Naive thymus-derived CD4-positive, alpha-beta T cell (primary cell): Measurements from ENCODE around the gene GHRHR. TPM values are rescaled to one million over a fixed set of nuclear protein-coding genes. Genes with fewer than 3 reads are reported as not detected.

Source experiments
- ATAC-seq: fragments of 150-1000 bp; cut with Tn5 transposase; 2 replicates; pipeline ENCODE4 v1.10.0; 2021; ENCODE audit warnings: mild to moderate bottlenecking, moderate library complexity
- CTCF ChIA-PET: fragments of 350-600 bp; sonication (Branson Sonifier 250); formaldehyde crosslinking; loops from one replicate; lab custom pipeline; 2021; ENCODE audit warnings: antibody characterized with exemption; lab: Charles Lee
- POLR2A ChIA-PET: fragments of 350-600 bp; sonication (Branson Sonifier 250); formaldehyde crosslinking; loops from one replicate; lab custom pipeline; 2021; ENCODE audit warnings: antibody characterized with exemption, inconsistent platforms; lab: Charles Lee
- DNase-seq, 9 donors: peaks; one replicate each; pipeline versions ENCODE4 v3.0.0 to v3.0.0-alpha.2; 2020 to 2022; ENCODE audit warnings: mixed read lengths in 1 of 9
- H3K27ac ChIP-seq: one replicate; pipeline ENCODE4 v1.7.0; 2013; ENCODE audit warnings: mild to moderate bottlenecking, low read depth, low read length, moderate library complexity
- H3K27me3 ChIP-seq, 2 donors: one replicate each; pipeline ENCODE4 v1.7.0; 2013; ENCODE audit warnings: low read length in 2 of 2, mild to moderate bottlenecking in 2 of 2, moderate library complexity in 2 of 2; ENCODE audit not compliant: control insufficient read depth in 2 of 2, insufficient read depth in 2 of 2
- H3K36me3 ChIP-seq, 3 experiments: 1 replicate in 2 of 3; 2 replicates in 1 of 3; pipeline ENCODE4 v1.7.0; 2013; ENCODE audit warnings: low read length in 3 of 3, mild to moderate bottlenecking in 3 of 3, moderate library complexity in 1 of 3; ENCODE audit not compliant: insufficient read depth in 3 of 3, control insufficient read depth in 2 of 3
- H3K4me1 ChIP-seq, 2 donors: one replicate each; pipeline ENCODE4 v1.7.0; 2013; ENCODE audit warnings: low read length in 2 of 2, mild to moderate bottlenecking in 2 of 2, moderate library complexity in 1 of 2; ENCODE audit not compliant: control insufficient read depth in 2 of 2, insufficient read depth in 2 of 2
- H3K4me3 ChIP-seq: 2 replicates; pipeline ENCODE4 v1.7.0; 2013; ENCODE audit warnings: mild to moderate bottlenecking, low read length
- H3K9me3 ChIP-seq, 3 experiments: 1 replicate in 2 of 3; 2 replicates in 1 of 3; pipeline ENCODE4 v1.7.0; 2013; ENCODE audit warnings: low read length in 3 of 3; ENCODE audit not compliant: control insufficient read depth in 2 of 3
- H3K27ac Mint-ChIP-seq, 9 donors: one replicate each; pipeline ENCODE4 v1.8.0; 2020 to 2022; ENCODE audit warnings: mixed read lengths in 9 of 9, mild to moderate bottlenecking in 8 of 9, moderate library complexity in 5 of 9, inconsistent platforms in 2 of 9
- H3K27me3 Mint-ChIP-seq, 5 donors: one replicate each; pipeline ENCODE4 v1.8.0; 2021 to 2022; ENCODE audit warnings: mixed read lengths in 5 of 5, mild to moderate bottlenecking in 1 of 5
- H3K36me3 Mint-ChIP-seq, 5 donors: one replicate each; pipeline ENCODE4 v1.8.0; 2020 to 2022; ENCODE audit warnings: mixed read lengths in 5 of 5, mild to moderate bottlenecking in 3 of 5, inconsistent platforms in 1 of 5
- H3K4me1 Mint-ChIP-seq, 7 donors: one replicate each; pipeline ENCODE4 v1.8.0; 2020 to 2022; ENCODE audit warnings: mixed read lengths in 7 of 7, mild to moderate bottlenecking in 3 of 7, inconsistent platforms in 1 of 7
- H3K4me3 Mint-ChIP-seq, 10 donors: one replicate each; pipeline ENCODE4 v1.8.0; 2020 to 2022; ENCODE audit warnings: mild to moderate bottlenecking in 10 of 10, mixed read lengths in 10 of 10, moderate library complexity in 6 of 10, inconsistent platforms in 2 of 10
- H3K9me3 Mint-ChIP-seq, 11 donors: one replicate each; pipeline ENCODE4 v1.8.0; 2020 to 2022; ENCODE audit warnings: mixed read lengths in 11 of 11, mild to moderate bottlenecking in 4 of 11, inconsistent platforms in 1 of 11, moderate library complexity in 1 of 11
- intact Hi-C, 2 donors: fragments of 100-400 bp; cut with micrococcal nuclease; formaldehyde crosslinking; loops; one replicate each; pipeline ENCODE4 v1.15.1; 2023
- polyA plus RNA-seq, 2 donors: library from polyadenylated mRNA; unstranded; fragments of 300-500 nt; fragmentation: Illumina TruSeq; gene quantifications; one replicate each; pipeline ENCODE4 v1.2.3, GENCODE V29; 2021
- total RNA-seq, 6 experiments: library from RNA in 5 of 6; stranded (reverse) in 5 of 6; gene quantifications; 1 replicate in 5 of 6; 2 replicates in 1 of 6; pipeline ENCODE4 v1.2.3 and lab custom pipeline; 2021 to 2026

The GHRHR gene
- total and polyA plus RNA-seq, 7 experiments from 2014 or later, result not detected

DNA sequence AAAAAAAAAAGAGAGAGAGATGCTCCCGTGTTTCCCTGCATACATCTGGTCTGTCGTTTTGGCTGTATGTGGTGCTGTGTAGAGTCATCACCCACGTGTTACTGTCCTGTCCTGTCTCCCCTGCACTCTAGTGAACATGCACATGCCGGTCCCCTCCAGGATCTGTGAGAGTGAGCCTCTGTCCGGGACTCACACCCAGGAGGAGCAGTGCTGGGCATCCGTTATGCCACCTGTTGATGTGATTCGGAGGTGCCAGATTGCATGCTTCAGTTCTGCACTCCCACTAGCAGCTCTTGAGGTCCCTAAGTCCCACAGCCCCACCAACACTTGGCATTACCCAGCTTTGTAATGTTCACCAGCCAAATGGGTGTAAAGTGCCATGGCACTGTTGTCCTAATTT lies 16.4 kb downstream of the GHRHR start:
- Mint-ChIP-seq H3K36me3 (no peaks in the 10 kb centered on the region), H3K27me3 (peaks cover 31 to 58% (median 37%) of the 10 kb centered on the region in 5 donors), H3K27ac (no peak overlapping the region), H3K4me1 (peaks cover 0 to 12% (median 11%) of the 10 kb centered on the region in 7 donors), H3K4me3 (no peak overlapping the region), H3K9me3 (no peaks in the 10 kb centered on the region)
- Histone ChIP-seq H3K9me3 (no peaks in the 10 kb centered on the region), H3K36me3 (no peaks in the 10 kb centered on the region), H3K27ac (no peak overlapping the region), H3K4me3 (no peak overlapping the region), H3K27me3 (no peaks in the 10 kb centered on the region), H3K4me1 (no peaks in the 10 kb centered on the region)
- CTCF ChIA-PET, result interaction anchor here (0.6 kb wide), 1 partner anchor 557 kb away, joined by 3 read pairs; no protein-coding TSS in a partner anchor
- intact Hi-C loops, result no loop called here
- ATAC-seq, result no peak
- no peak for DNase-seq
- POLR2A ChIA-PET, result no interaction called here

DNA sequence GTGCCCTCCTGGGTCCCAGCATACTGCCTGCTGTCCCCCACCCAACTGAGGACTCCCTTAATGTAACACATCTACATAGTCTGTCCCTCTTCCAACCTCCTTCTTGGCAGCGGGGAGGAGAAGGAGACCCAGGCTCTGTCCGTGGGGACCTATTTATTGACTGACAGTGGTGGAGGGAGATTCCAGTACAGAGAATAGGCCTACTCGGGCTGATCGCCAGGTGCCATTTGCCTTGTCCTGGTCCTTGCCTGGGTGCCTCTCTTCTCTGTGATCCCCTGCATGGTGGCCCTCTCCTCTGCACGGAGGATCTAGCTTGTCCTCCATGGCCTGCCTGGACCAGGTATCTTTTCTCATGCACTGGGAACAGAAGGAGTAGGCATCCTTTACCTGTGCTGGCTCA lies 17.0 kb downstream of the GHRHR start:
- Mint-ChIP-seq H3K4me3 (no peak overlapping the region), H3K27me3 (peaks cover 34 to 63% (median 38%) of the 10 kb centered on the region in 5 donors), H3K36me3 (no peaks in the 10 kb centered on the region), H3K9me3 (no peaks in the 10 kb centered on the region), H3K4me1 (peaks cover 0 to 12% (median 11%) of the 10 kb centered on the region in 7 donors), H3K27ac (no peak overlapping the region)
- ATAC-seq (no peak), DNase-seq (no peak)
- Histone ChIP-seq H3K27ac (no peak overlapping the region), H3K9me3 (no peaks in the 10 kb centered on the region), H3K4me1 (no peaks in the 10 kb centered on the region), H3K27me3 (no peaks in the 10 kb centered on the region), H3K4me3 (no peak overlapping the region), H3K36me3 (no peaks in the 10 kb centered on the region)
- CTCF ChIA-PET, result no interaction called here
- POLR2A ChIA-PET, result no interaction called here
- intact Hi-C loops, result no loop called here

DNA sequence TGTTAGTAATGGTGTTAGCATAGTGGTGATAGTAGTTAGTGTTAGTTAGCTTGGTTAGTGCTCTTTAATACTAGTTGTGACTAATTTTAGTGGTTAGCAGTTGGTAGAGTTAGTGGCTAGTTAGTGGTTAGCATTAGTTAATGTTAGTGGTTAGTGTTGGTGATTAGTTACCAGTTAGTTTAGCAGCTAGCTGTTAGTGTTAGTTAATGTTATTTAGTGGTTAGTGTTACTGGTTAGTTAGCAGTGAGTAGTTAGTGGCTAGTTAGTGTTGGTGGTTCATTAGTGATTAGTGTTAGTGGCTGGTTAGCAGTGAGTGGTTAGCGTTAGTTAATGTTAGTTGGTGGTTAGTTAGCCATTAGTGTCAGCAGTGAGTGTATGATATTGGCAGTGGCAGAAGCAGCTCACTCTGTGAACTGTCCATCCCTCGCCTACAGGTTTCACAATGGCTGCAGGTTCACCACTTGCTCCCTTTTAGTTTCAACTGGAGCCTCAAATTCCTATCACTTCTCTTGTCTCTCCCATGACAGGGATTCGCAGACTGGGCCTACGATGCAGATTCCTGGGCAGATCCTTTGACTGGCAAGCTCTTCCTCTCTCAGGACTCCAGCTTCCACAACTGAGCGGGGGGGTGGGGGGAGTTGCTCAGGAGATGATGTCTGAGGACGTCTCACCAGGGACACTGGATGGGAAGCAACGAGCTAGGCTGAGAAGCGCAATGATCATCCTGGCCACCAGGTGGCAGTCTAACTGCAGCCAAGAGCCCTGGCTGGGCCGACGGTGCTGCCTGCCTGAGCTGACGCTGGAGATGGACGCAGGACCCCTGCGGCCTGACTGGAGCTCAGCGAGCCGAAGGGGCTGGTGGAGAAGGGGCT lies 19.5 kb downstream of the GHRHR start:
- H3K4me1 ChIP-seq, result no peaks in the 10 kb centered on the region
- POLR2A ChIA-PET, result no interaction called here
- Mint-ChIP-seq H3K27me3 (peaks cover 42 to 54% (median 48%) of the 10 kb centered on the region in 5 donors), H3K4me1 (peaks cover 0 to 18% (median 11%) of the 10 kb centered on the region in 7 donors), H3K4me3 (peak overlapping the region in 6 of 10 donors; percentile 7 to 61 (median 44)), H3K9me3 (peaks cover 0 to 1% (median 0%) of the 10 kb centered on the region in 11 donors), H3K36me3 (no peaks in the 10 kb centered on the region), H3K27ac (peak overlapping the region in 1 of 9 donors; percentile 56)
- no peaks in the 10 kb centered on the region for H3K36me3 ChIP-seq
- H3K9me3 ChIP-seq, result no peaks in the 10 kb centered on the region
- H3K4me3 ChIP-seq, result no peak overlapping the region
- H3K27ac ChIP-seq, result no peak overlapping the region
- DNase-seq, result peak; percentile 23 to 75 (median 55)
- H3K27me3 ChIP-seq, result no peaks in the 10 kb centered on the region
- CTCF ChIA-PET, result interaction anchor here (0.6 to 2.4 kb wide), 8 partner anchors 9 to 1607 kb away, joined by 3 to 9 read pairs (median 4); no protein-coding TSS in a partner anchor
- ATAC-seq, result peak; percentile 78
- intact Hi-C loops, result loop anchor here in 1 of 2 donors (1.0 kb wide), 1 partner anchor 139 kb away; no protein-coding TSS in a partner anchor

DNA sequence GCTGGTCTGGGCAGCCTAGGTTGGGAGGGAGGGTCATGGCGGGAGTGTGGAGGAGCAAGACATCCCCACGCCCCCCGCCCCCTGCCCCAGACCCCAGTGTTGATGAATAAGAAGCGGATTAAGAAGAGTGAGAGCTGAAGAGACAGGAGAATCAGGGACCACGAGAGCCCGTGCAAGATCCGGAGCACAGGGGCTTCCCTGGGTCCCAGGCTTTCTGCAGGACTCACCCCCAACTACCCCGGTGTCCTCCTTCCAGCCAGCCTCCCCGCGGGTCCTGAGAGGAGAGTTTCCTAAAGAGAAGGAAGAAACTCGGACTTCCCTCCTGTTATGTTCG lies 20.1 kb downstream of the GHRHR start:
- no peak overlapping the region for H3K4me3 ChIP-seq
- H3K27me3 ChIP-seq, result no peaks in the 10 kb centered on the region
- peaks cover 38 to 54% (median 48%) of the 10 kb centered on the region in 5 donors for H3K27me3 Mint-ChIP-seq
- ATAC-seq, result no peak
- no peaks in the 10 kb centered on the region for H3K36me3 ChIP-seq
- DNase-seq, result no peak
- no peaks in the 10 kb centered on the region for H3K4me1 ChIP-seq
- no peaks in the 10 kb centered on the region for H3K36me3 Mint-ChIP-seq
- intact Hi-C loops, result loop anchor here in 1 of 2 donors (1.0 kb wide), 1 partner anchor 138 kb away; no protein-coding TSS in a partner anchor
- POLR2A ChIA-PET, result no interaction called here
- CTCF ChIA-PET, result interaction anchor here (0.7 to 2.4 kb wide), 6 partner anchors 9 to 1608 kb away, joined by 3 to 9 read pairs (median 6); no protein-coding TSS in a partner anchor
- peak overlapping the region in 6 of 10 donors; percentile 7 to 61 (median 44) for H3K4me3 Mint-ChIP-seq
- peaks cover 0 to 1% (median 0%) of the 10 kb centered on the region in 11 donors for H3K9me3 Mint-ChIP-seq
- no peaks in the 10 kb centered on the region for H3K9me3 ChIP-seq
- H3K27ac Mint-ChIP-seq, result no peak overlapping the region
- H3K4me1 Mint-ChIP-seq, result peaks cover 0 to 15% (median 11%) of the 10 kb centered on the region in 7 donors
- no peak overlapping the region for H3K27ac ChIP-seq

DNA sequence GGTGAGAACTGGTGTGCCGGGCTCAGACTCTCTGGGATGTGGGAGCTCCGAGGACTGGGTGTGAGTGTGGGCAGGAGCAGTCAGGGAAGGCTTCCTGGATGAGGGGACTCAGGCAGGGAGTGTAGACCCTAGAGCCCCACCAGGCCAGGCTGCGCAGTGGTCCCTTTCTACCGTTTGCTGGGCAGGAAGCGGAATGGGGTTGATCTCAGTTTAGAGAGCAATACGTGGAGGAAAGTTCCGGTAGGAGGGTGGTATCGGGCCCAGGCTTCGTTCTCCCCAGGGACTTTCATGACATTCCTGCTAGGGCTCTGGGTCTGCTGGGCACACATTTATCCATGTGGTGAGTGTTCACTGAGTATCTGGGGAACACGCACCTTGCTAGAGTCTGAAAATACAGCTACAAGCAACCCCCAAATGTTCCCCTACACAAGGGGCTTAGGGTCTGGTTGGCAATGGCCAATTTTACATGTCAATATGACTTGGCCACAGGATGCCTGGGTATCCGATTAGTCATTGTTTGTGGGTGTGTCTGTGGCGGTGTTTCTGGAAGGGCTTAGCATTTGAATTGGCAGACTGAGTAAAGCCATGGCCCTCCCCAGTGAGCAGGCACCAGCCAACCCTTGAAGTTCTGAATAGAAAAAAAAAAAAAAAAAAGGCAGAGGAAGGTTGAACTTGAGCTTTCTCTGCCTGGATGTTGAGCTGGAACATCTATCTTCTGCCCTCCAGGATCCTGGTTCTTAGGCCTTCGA lies 20.8 kb downstream of the GHRHR start:
- ChIA-PET CTCF (interaction anchor here (0.6 to 1.6 kb wide), 6 partner anchors 10 to 986 kb away, joined by 3 to 9 read pairs (median 4); no protein-coding TSS in a partner anchor), POLR2A (no interaction called here)
- H3K27ac ChIP-seq, result no peak overlapping the region
- ATAC-seq, result no peak
- no peak for DNase-seq
- peaks cover 0 to 1% (median 0%) of the 10 kb centered on the region in 11 donors for H3K9me3 Mint-ChIP-seq
- intact Hi-C loops, result no loop called here
- H3K27me3 Mint-ChIP-seq, result peaks cover 38 to 49% (median 48%) of the 10 kb centered on the region in 5 donors
- no peaks in the 10 kb centered on the region for H3K36me3 ChIP-seq
- no peaks in the 10 kb centered on the region for H3K27me3 ChIP-seq
- peaks cover 0 to 15% (median 11%) of the 10 kb centered on the region in 7 donors for H3K4me1 Mint-ChIP-seq
- H3K4me3 Mint-ChIP-seq, result no peak overlapping the region
- no peaks in the 10 kb centered on the region for H3K9me3 ChIP-seq
- no peak overlapping the region for H3K27ac Mint-ChIP-seq
- H3K36me3 Mint-ChIP-seq, result no peaks in the 10 kb centered on the region
- no peak overlapping the region for H3K4me3 ChIP-seq
- H3K4me1 ChIP-seq, result no peaks in the 10 kb centered on the region

DNA sequence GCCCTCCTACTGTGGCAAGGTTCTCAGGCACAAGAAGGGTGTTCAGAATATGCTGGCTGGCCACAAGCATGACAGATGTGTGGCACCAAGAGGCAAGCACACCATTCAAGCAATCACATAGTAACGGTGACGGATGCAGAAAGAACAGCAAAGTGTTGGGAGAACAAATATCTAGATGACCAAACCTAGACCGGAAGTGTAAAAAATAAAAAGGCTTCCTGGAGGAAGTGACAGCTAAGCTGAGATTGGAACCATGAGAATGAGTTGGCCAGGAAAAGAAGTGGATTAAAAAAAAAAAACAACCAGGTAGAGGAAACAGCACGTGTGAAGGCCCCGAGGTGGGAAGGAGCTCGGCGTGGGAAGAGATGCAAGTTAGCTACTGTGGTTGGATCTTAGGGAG lies 22.0 kb downstream of the GHRHR start:
- Histone ChIP-seq H3K36me3 (no peaks in the 10 kb centered on the region), H3K27me3 (no peaks in the 10 kb centered on the region), H3K9me3 (no peaks in the 10 kb centered on the region), H3K4me1 (no peaks in the 10 kb centered on the region), H3K4me3 (no peak overlapping the region), H3K27ac (no peak overlapping the region)
- no peak for DNase-seq
- POLR2A ChIA-PET, result no interaction called here
- intact Hi-C loops, result no loop called here
- no peak overlapping the region for H3K27ac Mint-ChIP-seq
- no peak overlapping the region for H3K4me3 Mint-ChIP-seq
- no peaks in the 10 kb centered on the region for H3K36me3 Mint-ChIP-seq
- peaks cover 0 to 15% (median 11%) of the 10 kb centered on the region in 7 donors for H3K4me1 Mint-ChIP-seq
- H3K27me3 Mint-ChIP-seq, result peaks cover 36 to 47% (median 41%) of the 10 kb centered on the region in 5 donors
- H3K9me3 Mint-ChIP-seq, result peaks cover 0 to 1% (median 0%) of the 10 kb centered on the region in 11 donors
- ATAC-seq, result no peak
- CTCF ChIA-PET, result interaction anchor here (0.7 to 1.5 kb wide), 3 partner anchors 11 to 1121 kb away, joined by 3 to 5 read pairs (median 4); no protein-coding TSS in a partner anchor
